LHCN-M2 (cell line): ENCODE results near the gene NOX3. TPM values are rescaled to one million over a fixed set of nuclear protein-coding genes. Genes with fewer than 3 reads are reported as not detected.

Source experiments
- DNase-seq: peaks from one replicate; pipeline ENCODE4 v3.0.0-alpha.2; 2012; ENCODE audit warnings: low read depth
- total RNA-seq: library from RNA; depleted of rRNA; stranded (reverse); fragments of >200 nt; gene quantifications from 2 replicates; pipeline ENCODE4 v1.2.3, GENCODE V29; 2014

NOX3 gene
- total RNA-seq, 1 experiment from 2014 or later, result not detected

DNA sequence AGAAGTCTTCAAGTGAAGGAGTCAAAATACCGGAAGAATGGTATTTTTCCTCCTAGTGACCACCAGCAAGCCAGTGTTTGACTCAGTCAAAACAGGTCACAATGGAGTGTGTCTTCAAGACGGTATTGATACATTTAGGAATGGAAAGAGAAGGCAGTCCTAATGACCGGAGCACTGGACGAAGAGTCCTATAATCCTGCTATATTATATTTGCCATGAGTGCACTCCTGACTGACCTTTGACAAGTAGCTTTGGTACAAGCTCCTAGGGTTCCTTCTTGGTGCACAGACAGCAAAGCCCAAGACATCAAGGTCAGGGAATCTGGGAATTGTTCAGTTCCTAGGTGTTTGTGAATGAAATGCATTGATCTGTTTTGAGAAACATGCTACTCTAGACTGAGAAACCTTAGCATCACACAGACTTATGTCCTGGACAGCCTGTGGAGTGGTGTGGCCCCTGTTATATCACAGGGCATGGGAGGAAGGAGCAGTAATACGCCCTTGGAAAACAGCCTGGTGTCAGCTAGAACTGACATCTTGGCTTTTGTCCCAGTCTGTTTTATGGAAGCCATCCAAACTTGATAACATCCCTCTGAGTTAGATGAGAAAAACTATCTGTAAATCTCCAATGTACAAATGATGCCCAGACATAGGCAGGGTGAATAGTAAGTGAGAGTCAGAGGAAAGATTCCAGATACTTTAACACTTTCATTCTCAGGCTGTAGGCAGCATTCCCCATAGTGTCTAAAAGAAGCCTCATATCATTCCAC is 18.5 kb downstream of the NOX3 start:
- DNase-seq, result peak; percentile 5

GRCh38 chr6:155434829-155435423 is 20.7 kb downstream of the NOX3 start:
- no peak for DNase-seq

GRCh38 chr6:155434096-155434495 is 21.5 kb downstream of the NOX3 start:
- DNase-seq, result no peak

- no peak for DNase-seq
Measured at GRCh38 chr6:155432293-155432692, 23.3 kb downstream of the NOX3 start.

DNA sequence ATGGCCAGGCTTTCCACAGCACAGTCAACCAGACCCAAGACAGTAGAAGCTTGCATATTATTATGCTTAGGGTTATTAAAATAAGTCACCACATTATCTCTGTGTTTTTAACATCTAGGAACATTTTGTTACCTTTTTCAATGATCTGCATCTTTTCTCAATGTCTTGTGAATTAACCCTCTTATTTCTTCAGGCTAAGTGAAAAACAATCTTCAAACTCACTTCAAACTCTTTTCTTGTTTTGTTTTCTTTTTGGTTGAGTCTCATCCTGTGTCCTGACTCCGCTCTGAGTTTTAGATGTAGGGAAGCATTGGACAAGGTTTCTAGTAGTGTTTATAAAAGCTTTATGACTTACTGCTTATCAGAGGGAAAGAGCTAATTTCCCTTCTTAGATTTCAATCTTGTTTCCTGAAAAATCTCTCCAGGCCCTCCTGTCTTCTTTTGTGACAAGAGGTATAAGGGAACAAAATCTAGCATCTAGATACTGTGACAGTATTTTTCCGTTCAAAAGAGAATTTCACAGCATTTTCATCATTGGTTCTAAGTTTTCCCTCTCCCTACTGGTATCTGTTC is 26.2 kb downstream of the NOX3 start:
- DNase-seq, result no peak

DNA sequence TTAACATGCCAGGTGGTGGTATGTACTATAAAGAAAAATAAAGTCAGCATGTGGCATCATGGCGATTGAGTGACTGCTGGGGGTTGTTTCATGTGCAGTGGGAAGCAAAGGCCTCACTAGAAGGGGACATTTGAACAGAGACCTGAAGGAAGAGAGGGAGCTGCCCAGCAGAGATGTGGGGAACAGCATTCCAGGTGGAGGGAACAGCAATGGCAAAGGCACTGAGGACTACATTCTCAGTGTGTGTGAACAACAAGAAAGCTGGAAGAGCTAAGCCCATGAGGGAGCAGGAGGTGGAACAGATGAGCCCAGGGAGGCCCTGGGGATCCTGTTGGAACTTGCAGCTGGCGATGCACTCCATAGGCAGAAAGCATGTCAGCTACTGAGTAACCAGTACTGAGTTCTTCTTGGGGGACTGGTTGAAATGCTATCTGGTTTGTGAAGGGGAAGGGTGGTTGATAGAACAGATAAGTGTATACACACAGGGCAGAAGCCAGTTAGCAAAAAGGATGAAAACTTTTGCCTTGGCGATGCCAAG is 29.2 kb downstream of the NOX3 start:
- no peak for DNase-seq

DNA sequence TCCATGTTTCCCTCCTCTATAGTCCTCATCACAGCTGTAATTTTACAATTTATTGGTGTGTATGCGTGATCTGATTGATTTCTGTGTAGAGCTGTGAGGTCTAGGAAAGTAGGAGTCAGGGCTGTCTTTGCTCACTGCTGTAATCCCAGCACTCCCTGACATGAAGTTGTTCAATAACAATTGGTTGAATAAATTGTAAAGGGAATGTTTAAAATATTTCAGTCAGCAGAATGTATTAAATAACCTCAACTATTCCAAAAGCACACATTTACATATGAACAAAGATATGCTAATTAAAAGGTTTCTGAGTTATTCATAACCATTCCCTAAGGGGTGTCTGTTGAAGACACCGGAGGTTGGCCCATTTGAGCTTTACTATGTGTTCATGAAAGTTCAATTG is 31.5 kb downstream of the NOX3 start:
- DNase-seq, result no peak

DNA sequence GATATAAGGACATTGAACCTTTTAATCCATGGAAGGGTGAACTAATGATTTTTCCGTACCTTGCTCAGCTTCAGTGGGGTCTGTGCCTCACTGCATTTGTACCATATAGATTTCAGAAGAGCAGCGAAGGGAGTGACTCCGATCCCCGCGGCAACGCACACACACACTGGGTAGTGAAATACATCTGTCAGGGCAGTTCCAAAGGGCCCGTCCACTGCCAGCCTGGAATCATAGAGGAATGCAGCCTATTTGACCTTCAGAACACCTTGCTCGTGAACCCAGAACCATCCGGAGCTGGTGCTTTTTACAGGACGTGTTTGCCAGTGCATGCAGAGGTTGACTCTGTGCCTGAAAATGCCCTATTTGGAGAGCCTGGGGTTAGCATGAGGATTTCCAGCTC is 33.0 kb downstream of the NOX3 start:
- no peak for DNase-seq

GRCh38 chr6:155420492-155420891 is 35.1 kb downstream of the NOX3 start:
- DNase-seq, result no peak

GRCh38 chr6:155419161-155419560 is 36.5 kb downstream of the NOX3 start:
- no peak for DNase-seq

GRCh38 chr6:155418017-155418761 is 37.5 kb downstream of the NOX3 start:
- peak; percentile 69 for DNase-seq

DNA sequence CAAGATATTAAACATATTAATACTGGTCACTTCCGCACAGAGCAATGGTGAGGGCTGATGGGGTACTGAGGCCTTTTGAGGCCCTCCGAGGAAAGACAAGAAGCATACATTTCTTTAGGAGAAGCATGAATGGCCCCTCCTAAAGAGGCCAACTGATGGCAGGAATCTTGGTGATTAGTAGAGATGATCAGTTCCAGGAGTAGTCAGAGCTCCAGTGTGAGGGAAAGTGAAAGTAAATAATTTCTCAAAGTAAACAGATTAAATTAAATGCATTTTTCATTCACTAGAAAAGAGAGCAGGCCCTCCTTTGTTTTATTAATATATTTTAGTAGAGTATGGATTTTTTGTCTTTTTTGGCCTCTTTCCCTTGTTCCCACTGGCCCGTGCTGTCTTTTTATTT is 38.2 kb downstream of the NOX3 start:
- peak; percentile 3 for DNase-seq

- no peak for DNase-seq
Measured at GRCh38 chr6:155415953-155416352, 39.7 kb downstream of the NOX3 start.

DNA sequence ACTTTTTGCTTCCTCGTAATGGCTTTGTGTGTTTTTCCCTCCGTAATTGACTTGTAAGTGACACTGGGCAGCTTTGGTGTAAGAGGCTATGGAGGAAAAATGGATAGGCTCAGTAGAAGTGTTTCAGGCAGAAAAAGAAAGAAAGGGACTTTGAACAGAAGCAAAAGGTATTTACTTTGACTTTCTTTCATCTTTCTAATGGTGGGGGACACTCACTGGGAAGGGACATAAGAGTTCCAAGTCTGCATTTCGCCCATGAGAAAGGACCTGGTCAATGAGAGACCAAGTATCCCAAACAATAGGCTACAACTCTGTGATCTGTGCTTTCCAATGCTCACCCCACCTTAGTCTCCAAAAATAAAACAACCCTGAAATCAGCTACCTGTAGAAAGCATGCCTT is 41.6 kb downstream of the NOX3 start:
- DNase-seq, result no peak

DNA sequence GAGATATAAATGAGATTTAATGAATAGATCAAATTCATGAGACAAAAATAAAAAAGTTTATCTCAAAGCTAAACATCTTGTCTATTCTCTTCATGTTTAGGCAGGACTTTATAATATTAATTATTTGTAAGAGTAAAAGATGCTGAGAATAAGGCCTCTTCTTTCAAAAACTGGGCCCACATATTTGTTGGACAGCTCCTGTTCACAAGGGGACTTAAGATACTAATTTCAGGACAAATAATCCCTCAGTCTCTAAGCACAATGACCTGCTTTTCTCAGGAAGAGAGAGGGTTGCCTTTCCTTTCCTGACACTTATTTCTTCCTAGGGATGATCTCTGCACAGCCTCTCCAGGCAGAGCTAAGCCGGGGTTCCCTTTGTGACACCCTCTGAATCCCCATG is 43.3 kb downstream of the NOX3 start:
- peak; percentile 14 for DNase-seq

GRCh38 chr6:155411154-155412052 is 44.2 kb downstream of the NOX3 start:
- DNase-seq, result no peak

- no peak for DNase-seq
Measured at GRCh38 chr6:155409391-155409790, 46.2 kb downstream of the NOX3 start.

DNA sequence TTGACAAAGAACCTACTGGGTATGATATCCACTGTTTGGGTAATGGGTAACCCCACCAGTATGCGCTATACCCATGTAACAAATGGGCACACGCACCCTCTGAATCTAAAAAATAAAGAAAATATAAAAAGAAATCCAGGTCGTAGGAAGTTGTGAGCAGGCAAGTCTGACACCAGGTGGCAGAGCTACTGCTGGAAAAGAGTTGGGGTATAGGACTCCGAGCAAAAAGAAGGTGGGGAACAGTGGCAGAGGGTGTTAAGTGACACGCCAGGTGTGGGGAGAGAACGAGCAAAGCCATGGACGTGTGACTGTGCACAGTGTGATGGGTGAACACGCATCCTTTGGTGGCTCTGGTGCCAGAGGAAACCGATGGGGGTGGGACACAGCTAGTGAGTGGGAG is 46.7 kb downstream of the NOX3 start:
- DNase-seq, result no peak

DNA sequence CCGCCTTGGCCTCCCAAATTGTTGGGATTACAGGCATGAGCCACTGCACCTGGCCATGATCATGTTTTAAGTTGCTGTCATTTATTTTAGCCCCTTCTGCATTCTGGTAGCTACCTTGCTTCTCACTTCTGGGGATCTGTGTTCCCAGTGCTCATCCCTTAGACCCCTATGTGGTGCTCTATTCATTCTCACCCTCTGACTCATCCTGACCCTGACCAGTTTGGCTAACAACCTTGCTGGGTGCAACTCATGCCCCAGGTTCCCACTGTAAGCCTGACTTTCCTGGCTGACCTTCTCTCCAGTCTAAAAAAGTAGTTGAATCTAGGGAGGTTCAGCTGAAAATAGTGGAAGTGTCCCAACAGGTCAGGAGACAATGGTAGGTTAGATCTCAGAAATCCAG is 47.4 kb downstream of the NOX3 start:
- DNase-seq, result no peak

DNA sequence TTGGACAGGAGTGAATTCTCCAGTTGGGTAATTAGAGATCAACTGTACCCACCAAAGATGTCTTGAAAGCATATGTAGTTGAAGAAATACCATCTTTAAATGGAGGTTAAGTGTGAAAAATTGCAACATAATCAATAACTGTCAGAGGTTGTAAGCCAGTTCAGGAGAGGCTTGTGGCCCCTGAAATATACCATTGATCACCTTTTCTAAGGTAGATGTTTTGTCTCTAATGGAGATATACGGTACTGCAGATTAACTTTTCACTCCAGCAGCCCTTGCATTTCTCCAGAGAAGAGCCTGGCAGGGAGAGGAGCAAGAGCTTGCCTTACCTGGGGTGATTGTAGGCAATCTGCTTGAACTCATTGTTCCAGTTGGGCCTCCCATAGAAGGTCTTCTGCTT is 48.8 kb downstream of the NOX3 start:
- no peak for DNase-seq

GRCh38 chr6:155404937-155405336 is 50.7 kb downstream of the NOX3 start:
- no peak for DNase-seq
